HepG2 (cell line): Measurements from ENCODE around the gene BCLAF1. TPM values are rescaled to one million over a fixed set of nuclear protein-coding genes. Genes with fewer than 3 reads are reported as not detected.

ENCODE experiments used
- CSRNP1 ChIP-seq: sonication (generic); formaldehyde crosslinking; IDR thresholded peaks from 2 replicates; pipeline ENCODE4 v1.8.1; 2023; ENCODE audit warnings: mild to moderate bottlenecking, missing genetic modification reagents
- KDM5A ChIP-seq: fragments of 200-600 bp; sonication (generic); IDR thresholded peaks from 2 replicates; pipeline ENCODE4 v1.7.0; 2018; ENCODE audit warnings: antibody characterized with exemption, mild to moderate bottlenecking, low read length, borderline replicate concordance
- PAXIP1 ChIP-seq: sonication (generic); formaldehyde crosslinking; conservative IDR thresholded peaks from 2 replicates; pipeline ENCODE4 v1.4.0; 2020; ENCODE audit warnings: mild to moderate bottlenecking, missing genetic modification reagents, moderate library complexity
- PHF21A ChIP-seq: sonication (generic); formaldehyde crosslinking; IDR thresholded peaks from 2 replicates; pipeline ENCODE4 v1.5.0; 2020; ENCODE audit warnings: mild to moderate bottlenecking, missing genetic modification reagents
- SAP130 ChIP-seq: IDR thresholded peaks from 2 replicates; pipeline ENCODE4 v1.6.1; 2016; ENCODE audit warnings: low read depth
- SIN3A ChIP-seq: IDR thresholded peaks from 2 replicates; pipeline ENCODE4 v1.6.1; 2011; ENCODE audit warnings: low read depth, mild to moderate bottlenecking, control low read depth, low read length, borderline replicate concordance
- ZBTB7B ChIP-seq: sonication (generic); formaldehyde crosslinking; IDR thresholded peaks from 2 replicates; pipeline ENCODE4 v1.4.0; 2020; ENCODE audit warnings: missing genetic modification reagents
- ZMYM4 ChIP-seq: sonication (generic); formaldehyde crosslinking; IDR thresholded peaks from 2 replicates; pipeline ENCODE4 v1.8.1; 2023; ENCODE audit warnings: mild to moderate bottlenecking, missing genetic modification reagents
- ZNF781 ChIP-seq: sonication (generic); formaldehyde crosslinking; IDR thresholded peaks from 2 replicates; pipeline ENCODE4 v1.5.1; 2020; ENCODE audit warnings: borderline replicate concordance, mild to moderate bottlenecking, missing genetic modification reagents; ENCODE audit errors: not compliant biosample characterization
- ZNF784 ChIP-seq: sonication (generic); formaldehyde crosslinking; IDR thresholded peaks from 2 replicates; pipeline ENCODE4 v1.5.1; 2020; ENCODE audit warnings: missing genetic modification reagents, mild to moderate bottlenecking, borderline replicate concordance
- ZNF788 ChIP-seq: sonication (generic); formaldehyde crosslinking; IDR thresholded peaks from 2 replicates; pipeline ENCODE4 v1.5.0; 2020; ENCODE audit warnings: mild to moderate bottlenecking, missing genetic modification reagents, borderline replicate concordance
- polyA plus RNA-seq, 8 experiments: library from polyadenylated mRNA; depleted of rRNA in 3 of 8; stranded (reverse) in 7 of 8; unstranded in 1 of 8; fragments of >200 nt; fragmentation: Illumina TruSeq in 4 of 8; extraction: Trizol in 4 of 8; gene quantifications; 2 replicates each; pipeline versions ENCODE4 v1.2.1 to v1.2.3, GENCODE V29; 2011 to 2016; ENCODE audit warnings: low read depth in 4 of 8, missing spikeins in 1 of 8, mixed read lengths in 1 of 8; ENCODE audit not compliant: insufficient read depth in 1 of 8
- total RNA-seq, 5 experiments: library from RNA; depleted of rRNA; stranded (reverse); fragments of >200 nt; fragmentation: Illumina TruSeq; extraction: Trizol; gene quantifications; 2 replicates each; pipeline ENCODE4 v1.2.3, GENCODE V29; 2016; ENCODE audit warnings: low read depth in 1 of 5
- TF ChIP-seq, protein P1 (sequence below): sonication (generic); formaldehyde crosslinking; IDR thresholded peaks from 2 replicates; pipeline ENCODE4 v1.4.0; 2020; ENCODE audit warnings: missing genetic modification reagents, borderline replicate concordance
- TF ChIP-seq, protein P2 (sequence below): sonication (generic); formaldehyde crosslinking; IDR thresholded peaks from 2 replicates; pipeline ENCODE4 v1.4.0; 2020; ENCODE audit warnings: missing genetic modification reagents, borderline replicate concordance

The BCLAF1 gene
- total and polyA plus RNA-seq, 2 of the 13 experiments (the other 11 are each of a cell fraction or from before 2014, with no cell fraction given): 55.3 to 292 TPM

GRCh38 chr6:136288566-136289326, 900 bp downstream of the BCLAF1 start (continued):
- TF ChIP-seq, protein P1, sequence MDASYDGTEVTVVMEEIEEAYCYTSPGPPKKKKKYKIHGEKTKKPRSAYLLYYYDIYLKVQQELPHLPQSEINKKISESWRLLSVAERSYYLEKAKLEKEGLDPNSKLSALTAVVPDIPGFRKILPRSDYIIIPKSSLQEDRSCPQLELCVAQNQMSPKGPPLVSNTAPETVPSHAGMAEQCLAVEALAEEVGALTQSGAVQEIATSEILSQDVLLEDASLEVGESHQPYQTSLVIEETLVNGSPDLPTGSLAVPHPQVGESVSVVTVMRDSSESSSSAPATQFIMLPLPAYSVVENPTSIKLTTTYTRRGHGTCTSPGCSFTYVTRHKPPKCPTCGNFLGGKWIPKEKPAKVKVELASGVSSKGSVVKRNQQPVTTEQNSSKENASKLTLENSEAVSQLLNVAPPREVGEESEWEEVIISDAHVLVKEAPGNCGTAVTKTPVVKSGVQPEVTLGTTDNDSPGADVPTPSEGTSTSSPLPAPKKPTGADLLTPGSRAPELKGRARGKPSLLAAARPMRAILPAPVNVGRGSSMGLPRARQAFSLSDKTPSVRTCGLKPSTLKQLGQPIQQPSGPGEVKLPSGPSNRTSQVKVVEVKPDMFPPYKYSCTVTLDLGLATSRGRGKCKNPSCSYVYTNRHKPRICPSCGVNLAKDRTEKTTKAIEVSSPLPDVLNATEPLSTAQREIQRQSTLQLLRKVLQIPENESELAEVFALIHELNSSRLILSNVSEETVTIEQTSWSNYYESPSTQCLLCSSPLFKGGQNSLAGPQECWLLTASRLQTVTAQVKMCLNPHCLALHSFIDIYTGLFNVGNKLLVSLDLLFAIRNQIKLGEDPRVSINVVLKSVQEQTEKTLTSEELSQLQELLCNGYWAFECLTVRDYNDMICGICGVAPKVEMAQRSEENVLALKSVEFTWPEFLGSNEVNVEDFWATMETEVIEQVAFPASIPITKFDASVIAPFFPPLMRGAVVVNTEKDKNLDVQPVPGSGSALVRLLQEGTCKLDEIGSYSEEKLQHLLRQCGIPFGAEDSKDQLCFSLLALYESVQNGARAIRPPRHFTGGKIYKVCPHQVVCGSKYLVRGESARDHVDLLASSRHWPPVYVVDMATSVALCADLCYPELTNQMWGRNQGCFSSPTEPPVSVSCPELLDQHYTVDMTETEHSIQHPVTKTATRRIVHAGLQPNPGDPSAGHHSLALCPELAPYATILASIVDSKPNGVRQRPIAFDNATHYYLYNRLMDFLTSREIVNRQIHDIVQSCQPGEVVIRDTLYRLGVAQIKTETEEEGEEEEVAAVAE: peak; percentile 7
- TF ChIP-seq SIN3A (0 out of 2 replicates have a peak, but pooled peaks have one; percentile 22), KDM5A (peak; percentile 83; the same call in 1 of the 2 replicates), ZBTB7B (CRISPR knock-in tag) (no peak), CSRNP1 (CRISPR knock-in tag) (0 out of 2 replicates have a peak, but pooled peaks have one; percentile 46), ZNF781 (CRISPR knock-in tag) (peak; percentile 66), PHF21A (no peak), PAXIP1 (CRISPR knock-in tag) (0 out of 2 replicates have a peak, but pooled peaks have one; percentile 2), ZMYM4 (CRISPR knock-in tag) (no peak), SAP130 (CRISPR knock-in tag) (peak; percentile 73; the same call in 1 of the 2 replicates), ZNF784 (CRISPR knock-in tag) (0 out of 2 replicates have a peak, but pooled peaks have one; percentile 4), ZNF788 (CRISPR knock-in tag) (peak; percentile 51; the same call in 1 of the 2 replicates)
- TF ChIP-seq, protein P2, sequence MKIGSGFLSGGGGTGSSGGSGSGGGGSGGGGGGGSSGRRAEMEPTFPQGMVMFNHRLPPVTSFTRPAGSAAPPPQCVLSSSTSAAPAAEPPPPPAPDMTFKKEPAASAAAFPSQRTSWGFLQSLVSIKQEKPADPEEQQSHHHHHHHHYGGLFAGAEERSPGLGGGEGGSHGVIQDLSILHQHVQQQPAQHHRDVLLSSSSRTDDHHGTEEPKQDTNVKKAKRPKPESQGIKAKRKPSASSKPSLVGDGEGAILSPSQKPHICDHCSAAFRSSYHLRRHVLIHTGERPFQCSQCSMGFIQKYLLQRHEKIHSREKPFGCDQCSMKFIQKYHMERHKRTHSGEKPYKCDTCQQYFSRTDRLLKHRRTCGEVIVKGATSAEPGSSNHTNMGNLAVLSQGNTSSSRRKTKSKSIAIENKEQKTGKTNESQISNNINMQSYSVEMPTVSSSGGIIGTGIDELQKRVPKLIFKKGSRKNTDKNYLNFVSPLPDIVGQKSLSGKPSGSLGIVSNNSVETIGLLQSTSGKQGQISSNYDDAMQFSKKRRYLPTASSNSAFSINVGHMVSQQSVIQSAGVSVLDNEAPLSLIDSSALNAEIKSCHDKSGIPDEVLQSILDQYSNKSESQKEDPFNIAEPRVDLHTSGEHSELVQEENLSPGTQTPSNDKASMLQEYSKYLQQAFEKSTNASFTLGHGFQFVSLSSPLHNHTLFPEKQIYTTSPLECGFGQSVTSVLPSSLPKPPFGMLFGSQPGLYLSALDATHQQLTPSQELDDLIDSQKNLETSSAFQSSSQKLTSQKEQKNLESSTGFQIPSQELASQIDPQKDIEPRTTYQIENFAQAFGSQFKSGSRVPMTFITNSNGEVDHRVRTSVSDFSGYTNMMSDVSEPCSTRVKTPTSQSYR (CRISPR knock-in tag): no peak
